K562 (cell line): ENCODE data around the gene RBFOX1. TPM values are rescaled to one million over a fixed set of nuclear protein-coding genes. Genes with fewer than 3 reads are reported as not detected.

Experiments
- ATAC-seq: fragments of 200-7000 bp; cut with Tn5 transposase; 3 replicates; pipeline ENCODE4 v1.9.1; 2020; ENCODE audit warnings: moderate library complexity
- BruUV-seq: library from RNA; stranded (reverse); fragments of 400-500 nt; replicated peaks from 2 replicates; lab custom pipeline; 2021; lab: Mats Ljungman, UMichigan
- CTCF ChIA-PET: fragments of 300-600 bp; formaldehyde crosslinking; extraction: SDS; loops from one replicate; lab custom pipeline; 2021; ENCODE audit warnings: low intra/inter-chr PET ratio; lab: Yijun Ruan, JAX
- POLR2A ChIA-PET: fragments of 300-600, 350-650 bp; sonication (Branson Sonifier 250); formaldehyde crosslinking; extraction: SDS; loops from one replicate; lab custom pipeline; 2021; ENCODE audit warnings: antibody characterized with exemption, inconsistent platforms; lab: Yijun Ruan, JAX
- DNase-seq, 4 experiments: peaks; one replicate each; pipeline versions ENCODE4 v3.0.0 to v3.0.0-alpha.2; 2011 to 2018; ENCODE audit warnings: low spot score in 3 of 4, mixed read lengths in 3 of 4; ENCODE audit errors: extremely low read depth in 1 of 4
- FAIRE-seq: peaks from 2 replicates; lab custom pipeline; 2011; peaks lifted over from hg19 to GRCh38; lab: Jason Lieb, UNC
- H2AFZ ChIP-seq: 2 replicates; pipeline ENCODE4 v1.6.0; 2011; ENCODE audit warnings: low read depth, low read length, control low read depth, inconsistent platforms
- H3K27ac ChIP-seq: fragments of 200-600 bp; 3 replicates; pipeline ENCODE4 v1.8.0; 2011; ENCODE audit warnings: low read depth, mild to moderate bottlenecking, control low read depth, inconsistent platforms, low read length, moderate library complexity, mixed read lengths; ENCODE audit errors: extremely low read depth
- H3K27me3 ChIP-seq, 2 experiments: fragments of 300-600 bp in 1 of 2; 2 replicates in 1 of 2; 3 replicates in 1 of 2; pipeline versions ENCODE4 v1.6.0 to v1.8.0; 2011; ENCODE audit warnings: inconsistent platforms in 2 of 2, low read length in 2 of 2, mild to moderate bottlenecking in 1 of 2, mixed read lengths in 1 of 2, moderate library complexity in 1 of 2; ENCODE audit not compliant: control insufficient read depth in 2 of 2, insufficient read depth in 2 of 2
- H3K36me3 ChIP-seq: fragments of 300-600 bp; 3 replicates; pipeline ENCODE4 v1.8.0; 2011; ENCODE audit warnings: mild to moderate bottlenecking, low read length, inconsistent platforms; ENCODE audit not compliant: control insufficient read depth, insufficient read depth
- H3K4me1 ChIP-seq, 2 experiments: fragments of 200-600 bp in 1 of 2; replicated peaks in 1 of 2; 2 replicates in 1 of 2; 3 replicates in 1 of 2; pipeline versions ENCODE4 v1.5.1 to v1.8.0; 2011; ENCODE audit warnings: inconsistent platforms in 2 of 2, low read length in 2 of 2, mild to moderate bottlenecking in 1 of 2, mixed read lengths in 1 of 2, moderate library complexity in 1 of 2; ENCODE audit not compliant: control insufficient read depth in 2 of 2, insufficient read depth in 2 of 2
- H3K4me2 ChIP-seq: 2 replicates; pipeline ENCODE4 v1.6.1; 2011; ENCODE audit warnings: low read length, control low read depth, inconsistent platforms, mixed read lengths; ENCODE audit not compliant: insufficient read depth
- H3K4me3 ChIP-seq: fragments of 200-600 bp; sonication (generic), shearing (Covaris generic); 2 replicates; pipeline ENCODE4 v1.5.1; 2016; ENCODE audit warnings: control low read depth, inconsistent platforms
- H3K79me2 ChIP-seq: fragments of 200-600 bp; 3 replicates; pipeline ENCODE4 v1.8.0; 2011; ENCODE audit warnings: low read length, inconsistent platforms; ENCODE audit not compliant: control insufficient read depth, insufficient read depth
- H3K9ac ChIP-seq, 2 experiments: 2 replicates each; pipeline versions ENCODE4 v1.6.0 to v1.6.1; 2011; ENCODE audit warnings: low read depth in 2 of 2, low read length in 2 of 2, control low read depth in 1 of 2, inconsistent platforms in 1 of 2, mild to moderate bottlenecking in 1 of 2, mixed read lengths in 1 of 2; ENCODE audit not compliant: insufficient read depth in 1 of 2
- H3K9me1 ChIP-seq: one replicate; pipeline ENCODE4 v1.6.0; 2011; ENCODE audit warnings: inconsistent platforms, mild to moderate bottlenecking, low read length, moderate library complexity; ENCODE audit not compliant: control insufficient read depth, insufficient read depth
- H3K9me3 ChIP-seq: replicated peaks from 2 replicates; pipeline ENCODE4 v1.5.1; 2011; ENCODE audit warnings: low read depth, low read length, inconsistent platforms; ENCODE audit not compliant: control insufficient read depth, insufficient read depth
- H4K20me1 ChIP-seq: replicated peaks from 2 replicates; pipeline ENCODE4 v1.6.1; 2011; ENCODE audit warnings: low read length, inconsistent platforms, mixed read lengths; ENCODE audit not compliant: control insufficient read depth, insufficient read depth
- BRCA1 ChIP-seq, 2 experiments: fragments of 450-650 bp in 1 of 2; sonication (generic) in 1 of 2; formaldehyde crosslinking in 1 of 2; IDR thresholded peaks; 2 replicates each; pipeline versions ENCODE4 v1.5.0 to v1.6.1; 2017 to 2020; ENCODE audit warnings: mild to moderate bottlenecking in 1 of 2, missing genetic modification reagents in 1 of 2
- DEAF1 ChIP-seq: fragments of 450-650 bp; formaldehyde crosslinking; IDR thresholded peaks from 2 replicates; pipeline ENCODE4 v1.4.0; 2020; ENCODE audit warnings: mild to moderate bottlenecking, moderate library complexity
- DLX4 ChIP-seq: fragments of 250-450 bp; sonication (Bioruptor Pico); IDR thresholded peaks from 2 replicates; pipeline ENCODE4 v1.6.1; 2021; ENCODE audit warnings: mild to moderate bottlenecking
- MXI1 ChIP-seq: IDR thresholded peaks from 2 replicates; pipeline ENCODE4 v1.6.1; 2011; ENCODE audit warnings: low read depth, mild to moderate bottlenecking, improper control_type of control experiment, low read length
- PBX2 ChIP-seq, 2 experiments: IDR thresholded peaks in 1 of 2; conservative IDR thresholded peaks in 1 of 2; 2 replicates each; pipeline ENCODE4 v1.6.1; 2016; ENCODE audit warnings: low read depth in 2 of 2, mild to moderate bottlenecking in 1 of 2, missing compliant biosample characterization in 1 of 2, missing genetic modification characterization in 1 of 2, moderate library complexity in 1 of 2
- PHB2 ChIP-seq: fragments of 450-650 bp; IDR thresholded peaks from 2 replicates; pipeline ENCODE4 v1.6.1; 2017; ENCODE audit warnings: low read depth
- SIN3B ChIP-seq: fragments of 450-650 bp; IDR thresholded peaks from 2 replicates; pipeline ENCODE4 v1.6.1; 2017; ENCODE audit warnings: low read depth, mild to moderate bottlenecking, moderate library complexity
- TAF1 ChIP-seq: IDR thresholded peaks from 2 replicates; pipeline ENCODE4 v1.6.1; 2011; ENCODE audit warnings: mild to moderate bottlenecking, low read length, moderate library complexity; ENCODE audit not compliant: insufficient read depth, control insufficient read depth, severe bottlenecking; ENCODE audit errors: extremely low read depth
- ZFP91 ChIP-seq: sonication (generic); formaldehyde crosslinking; IDR thresholded peaks from 2 replicates; pipeline ENCODE4 v1.8.0; 2022; ENCODE audit warnings: mild to moderate bottlenecking, missing genetic modification reagents
- ZNF217 ChIP-seq: sonication (generic); formaldehyde crosslinking; IDR thresholded peaks from 2 replicates; pipeline ENCODE4 v1.8.0; 2022; ENCODE audit warnings: mild to moderate bottlenecking, missing genetic modification reagents
- ZNF239 ChIP-seq: fragments of 250-450 bp; sonication (Bioruptor Pico); IDR thresholded peaks from 2 replicates; pipeline ENCODE4 v1.4.0; 2020; ENCODE audit warnings: mild to moderate bottlenecking
- ZNF384 ChIP-seq: IDR thresholded peaks from 2 replicates; pipeline ENCODE4 v1.6.1; 2012; ENCODE audit warnings: low read depth, low read length, improper control_type of control experiment
- ZNF584 ChIP-seq: fragments of 200-800 bp; sonication (Bioruptor generic); IDR thresholded peaks from 2 replicates; pipeline ENCODE4 v1.6.1; 2016; ENCODE audit warnings: low read depth, mild to moderate bottlenecking, missing genetic modification characterization, missing compliant biosample characterization
- ZSCAN32 ChIP-seq: fragments of 450-650 bp; formaldehyde crosslinking; IDR thresholded peaks from 2 replicates; pipeline ENCODE4 v1.4.0; 2020; ENCODE audit warnings: mild to moderate bottlenecking, moderate library complexity
- WGBS: fragments of 100-300 bp; shearing (Covaris generic); methylation state at CpG from one replicate; pipeline ENCODE4 v1.1.6; 2016; ENCODE audit warnings: low coverage, mixed read lengths; ENCODE audit not compliant: insufficient coverage; ENCODE audit errors: missing lambda C conversion rate; 5-methylcytosine and 5-hydroxymethylcytosine counted together
- in situ Hi-C: fragments of 300-500 bp; cut with MboI; formaldehyde crosslinking; loops from 4 replicates; pipeline ENCODE4 v1.15.0; 2018; ENCODE audit warnings: inconsistent platforms, mixed read lengths
- intact Hi-C: fragments of 100-400 bp; cut with micrococcal nuclease; formaldehyde crosslinking; loops from 2 replicates; pipeline ENCODE4 v1.14.2; 2022
- polyA plus RNA-seq, 8 experiments: library from polyadenylated mRNA; depleted of rRNA in 4 of 8; stranded (reverse) in 5 of 8; unstranded in 3 of 8; fragments of >200 nt; fragmentation: Nextera tagmentation in 2 of 8; fragmentation: Illumina TruSeq in 1 of 8; extraction: Ambion mirVana in 2 of 8; extraction: Trizol in 1 of 8; gene quantifications; 2 replicates each; pipeline versions ENCODE4 v1.2.1 to v1.2.3, GENCODE V29; 2011 to 2014; ENCODE audit warnings: inconsistent platforms in 1 of 8, missing spikeins in 1 of 8
- total RNA-seq, 7 experiments: library from RNA; depleted of rRNA in 6 of 7; stranded (reverse); fragments of >200 nt in 6 of 7; fragmentation: Illumina TruSeq in 2 of 7; extraction: Trizol in 2 of 7; gene quantifications; 2 replicates each; pipeline versions ENCODE4 v1.2.1 to v1.2.3, GENCODE V29; 2011 to 2021; ENCODE audit warnings: low replicate concordance in 1 of 7

RBFOX1 gene
- total and polyA plus RNA-seq, 9 of the 15 experiments (the other 6 are each of a cell fraction or from before 2014, with no cell fraction given): 0.03 TPM; not detected in 8

GRCh38 chr16:7443648-7444365, 111.2 kb downstream of the RBFOX1 start:
- H3K9ac ChIP-seq: no peak overlapping the region
- BruUV-seq: no TSS peak
- no peaks in the 10 kb centered on the region for H3K79me2 ChIP-seq
- H3K4me2 ChIP-seq: no peak overlapping the region
- WGBS: 1% methylated on average over 11 of the region's 11 CpGs
- intact Hi-C loops: no loop called here
- no peak overlapping the region for H2AFZ ChIP-seq
- POLR2A ChIA-PET: no interaction called here
- H3K4me1 ChIP-seq: no peaks in the 10 kb centered on the region
- CTCF ChIA-PET: no interaction called here
- no peak overlapping the region for H3K27ac ChIP-seq
- in situ Hi-C loops: no loop called here
- H4K20me1 ChIP-seq: no peaks in the 10 kb centered on the region
- no peaks in the 10 kb centered on the region for H3K36me3 ChIP-seq
- FAIRE-seq (no peak), DNase-seq (no peak), ATAC-seq (no peak)
- H3K4me3 ChIP-seq: no peak overlapping the region
- H3K27me3 ChIP-seq: peaks cover 0 to 6% of the 10 kb centered on the region in 2 experiments; a peak in 2 of 5 replicates
- H3K9me3 ChIP-seq: no peaks in the 10 kb centered on the region
- H3K9me1 ChIP-seq: no peaks in the 10 kb centered on the region
- TF ChIP-seq SIN3B (no peak), TAF1 (no peak), ZNF239 (no peak), PHB2 (no peak), ZNF384 (no peak), BRCA1 (IDR thresholded peaks at IDR 0.05) (no peak), BRCA1 (CRISPR knock-in tag; IDR thresholded peaks at IDR 0.05) (no peak), DLX4 (CRISPR knock-in tag) (no peak), ZSCAN32 (CRISPR knock-in tag) (no peak), DEAF1 (CRISPR knock-in tag) (no peak), ZNF584 (CRISPR knock-in tag) (no peak), ZNF217 (CRISPR knock-in tag) (no peak), PBX2 (CRISPR knock-in tag; IDR thresholded peaks at IDR 0.05; ENCODE audit: low read depth) (no peak), PBX2 (tag; conservative IDR thresholded peaks at IDR 0.05; ENCODE audit: low read depth) (no peak), MXI1 (no peak), ZFP91 (CRISPR knock-in tag) (no peak)
